ENCODE data around the gene GATAD2A. TPM values are rescaled to one million over a fixed set of nuclear protein-coding genes. Genes with fewer than 3 reads are reported as not detected.

Gene GATAD2A
- total RNA-seq, 1 experiment from 2014 or later: 189 TPM

- no peak overlapping the region for H2BK120ac ChIP-seq (ENCODE audit: low read depth, low read length, poor library complexity, severe bottlenecking)
- peaks cover 51% of the 10 kb centered on the region; the same call in 1 of the 2 replicates for H3K79me2 ChIP-seq (ENCODE audit: insufficient read depth, low read length)
- no peak overlapping the region for H2BK12ac ChIP-seq (ENCODE audit: insufficient read length, low read depth, low read length)
- H3K79me1 ChIP-seq (ENCODE audit: insufficient read depth, low read depth, low read length, poor library complexity, severe bottlenecking): peaks cover 4% of the 10 kb centered on the region
- no peaks in the 10 kb centered on the region for H4K20me1 ChIP-seq (ENCODE audit: control insufficient read depth, insufficient read depth, insufficient read length)
- no peak overlapping the region for H3K14ac ChIP-seq (ENCODE audit: insufficient read depth, low read length)
- H3K27ac ChIP-seq (ENCODE audit: insufficient read length, low read depth, low read length): no peak overlapping the region
- WGBS (ENCODE audit: extremely low coverage, insufficient read length, low lambda C conversion rate): no CpG with 5 or more reads among the region's 4 CpGs
- no peaks in the 10 kb centered on the region for H3K9me3 ChIP-seq (ENCODE audit: control insufficient read depth, low read depth, low read length)
- TF ChIP-seq CTCF (conservative IDR thresholded peaks at IDR 0.05): no peak
- no peak overlapping the region for H3K4ac ChIP-seq (ENCODE audit: low read depth, low read length)
- no peak for DNase-seq
- no peak overlapping the region for H2AK5ac ChIP-seq (ENCODE audit: insufficient read length, low read length)
- no peaks in the 10 kb centered on the region for H3K23me2 ChIP-seq (ENCODE audit: insufficient read length, low read depth, low read length, poor library complexity, severe bottlenecking)
- no peak overlapping the region for H3K18ac ChIP-seq (ENCODE audit: insufficient read length, low read depth, low read length)
- H2BK5ac ChIP-seq (ENCODE audit: insufficient read length, low read length): no peak overlapping the region
- H3K4me1 ChIP-seq (ENCODE audit: insufficient read depth, low read length): no peaks in the 10 kb centered on the region
- Mint-ChIP-seq H3K9me3 (no peaks in the 10 kb centered on the region), H3K4me3 (no peak overlapping the region), H3K4me1 (peaks cover 6 to 13% of the 10 kb centered on the region in 2 experiments; a peak in 3 of 4 replicates), H3K36me3 (ENCODE audit: insufficient read depth in 1 of 3, low read depth in 3 of 3) (peaks cover 0 to 8% (median 5%) of the 10 kb centered on the region in 3 experiments; a peak in 4 of 7 replicates), H3K27ac (no peak overlapping the region; a peak in 1 of 7 replicates), H3K27me3 (ENCODE audit: low read depth) (no peaks in the 10 kb centered on the region)
- no peak overlapping the region for H2BK15ac ChIP-seq (ENCODE audit: low read depth, low read length)
- H3K27me3 ChIP-seq (ENCODE audit: insufficient read depth, low read length): no peaks in the 10 kb centered on the region
- no peak overlapping the region for H2AFZ ChIP-seq (ENCODE audit: low read length)
- H2BK20ac ChIP-seq (ENCODE audit: low read depth, low read length, poor library complexity, severe bottlenecking): no peak overlapping the region
- H3K4me2 ChIP-seq (ENCODE audit: insufficient read depth, insufficient read length, low read length): no peak overlapping the region
- no peak overlapping the region for H3K56ac ChIP-seq (ENCODE audit: insufficient read length, low read depth, low read length)
- H3K9ac ChIP-seq (ENCODE audit: extremely low read depth, insufficient read length, low read length): no peak overlapping the region
- no peak overlapping the region for H3K23ac ChIP-seq (ENCODE audit: insufficient read length, low read depth, low read length)
- H4K91ac ChIP-seq (ENCODE audit: insufficient read length, low read depth, low read length): no peak overlapping the region
- H3T11ph ChIP-seq (ENCODE audit: low read length): no peak overlapping the region
- H4K5ac ChIP-seq (ENCODE audit: insufficient read length, low read depth, low read length): no peak overlapping the region
- H4K8ac ChIP-seq (replicated peaks; ENCODE audit: insufficient read length, low read depth, low read length): no peak overlapping the region
Observed at GRCh38 chr19:19438366-19439175, 33.1 kb downstream of the GATAD2A start.
